Keratinocyte (primary cell): ENCODE data around the gene ITGA2.

Experiments
- EZH2 ChIP-seq: IDR thresholded peaks from one replicate; pipeline ENCODE4 v1.6.1; 2012; ENCODE audit warnings: inconsistent platforms, mild to moderate bottlenecking, low read length, moderate library complexity
- TF ChIP-seq, protein P1 (sequence below), 3 experiments: IDR thresholded peaks in 1 of 3; conservative IDR thresholded peaks in 1 of 3; optimal IDR thresholded peaks in 1 of 3; 2 replicates in 2 of 3; 3 replicates in 1 of 3; pipeline versions ENCODE3 to v1.5.1; 2011; ENCODE audit warnings: low read length in 3 of 3, mild to moderate bottlenecking in 3 of 3, moderate library complexity in 2 of 3, control low read depth in 1 of 3, inconsistent platforms in 1 of 3; ENCODE audit not compliant: insufficient read depth in 2 of 3; ENCODE audit errors: extremely low read depth in 1 of 3

DNA sequence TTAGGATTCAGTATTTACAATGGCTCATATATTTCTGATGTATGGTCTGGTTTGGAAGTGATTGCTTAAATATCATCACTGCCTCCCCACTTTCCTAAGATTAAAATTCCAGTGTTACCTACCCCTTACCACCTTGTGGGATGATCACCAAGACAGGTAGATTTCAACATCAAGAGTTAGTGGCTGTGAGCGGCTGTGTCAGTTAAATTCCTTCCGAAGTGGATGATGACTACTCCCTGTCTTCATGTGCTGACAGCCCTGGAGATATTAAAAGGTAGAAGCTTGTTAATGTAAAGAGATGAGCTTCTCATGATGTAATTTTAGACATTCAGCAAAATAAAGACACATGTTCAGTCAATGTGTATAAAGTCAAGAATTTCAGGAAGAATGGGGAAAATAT lies 4.2 kb downstream of the ITGA2 start:
- TF ChIP-seq, protein P1, sequence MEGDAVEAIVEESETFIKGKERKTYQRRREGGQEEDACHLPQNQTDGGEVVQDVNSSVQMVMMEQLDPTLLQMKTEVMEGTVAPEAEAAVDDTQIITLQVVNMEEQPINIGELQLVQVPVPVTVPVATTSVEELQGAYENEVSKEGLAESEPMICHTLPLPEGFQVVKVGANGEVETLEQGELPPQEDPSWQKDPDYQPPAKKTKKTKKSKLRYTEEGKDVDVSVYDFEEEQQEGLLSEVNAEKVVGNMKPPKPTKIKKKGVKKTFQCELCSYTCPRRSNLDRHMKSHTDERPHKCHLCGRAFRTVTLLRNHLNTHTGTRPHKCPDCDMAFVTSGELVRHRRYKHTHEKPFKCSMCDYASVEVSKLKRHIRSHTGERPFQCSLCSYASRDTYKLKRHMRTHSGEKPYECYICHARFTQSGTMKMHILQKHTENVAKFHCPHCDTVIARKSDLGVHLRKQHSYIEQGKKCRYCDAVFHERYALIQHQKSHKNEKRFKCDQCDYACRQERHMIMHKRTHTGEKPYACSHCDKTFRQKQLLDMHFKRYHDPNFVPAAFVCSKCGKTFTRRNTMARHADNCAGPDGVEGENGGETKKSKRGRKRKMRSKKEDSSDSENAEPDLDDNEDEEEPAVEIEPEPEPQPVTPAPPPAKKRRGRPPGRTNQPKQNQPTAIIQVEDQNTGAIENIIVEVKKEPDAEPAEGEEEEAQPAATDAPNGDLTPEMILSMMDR (optimal IDR thresholded peaks at IDR 0.05 in 1 of 3, IDR thresholded peaks at IDR 0.05 in 1 of 3, conservative IDR thresholded peaks at IDR 0.05 in 1 of 3; ENCODE audit: extremely low read depth in 1 of 3, insufficient read depth in 2 of 3, low read length in 3 of 3): no peak
- TF ChIP-seq EZH2: no peak
